ENCODE measurements around the gene WASF3.

The WASF3 gene

DNA sequence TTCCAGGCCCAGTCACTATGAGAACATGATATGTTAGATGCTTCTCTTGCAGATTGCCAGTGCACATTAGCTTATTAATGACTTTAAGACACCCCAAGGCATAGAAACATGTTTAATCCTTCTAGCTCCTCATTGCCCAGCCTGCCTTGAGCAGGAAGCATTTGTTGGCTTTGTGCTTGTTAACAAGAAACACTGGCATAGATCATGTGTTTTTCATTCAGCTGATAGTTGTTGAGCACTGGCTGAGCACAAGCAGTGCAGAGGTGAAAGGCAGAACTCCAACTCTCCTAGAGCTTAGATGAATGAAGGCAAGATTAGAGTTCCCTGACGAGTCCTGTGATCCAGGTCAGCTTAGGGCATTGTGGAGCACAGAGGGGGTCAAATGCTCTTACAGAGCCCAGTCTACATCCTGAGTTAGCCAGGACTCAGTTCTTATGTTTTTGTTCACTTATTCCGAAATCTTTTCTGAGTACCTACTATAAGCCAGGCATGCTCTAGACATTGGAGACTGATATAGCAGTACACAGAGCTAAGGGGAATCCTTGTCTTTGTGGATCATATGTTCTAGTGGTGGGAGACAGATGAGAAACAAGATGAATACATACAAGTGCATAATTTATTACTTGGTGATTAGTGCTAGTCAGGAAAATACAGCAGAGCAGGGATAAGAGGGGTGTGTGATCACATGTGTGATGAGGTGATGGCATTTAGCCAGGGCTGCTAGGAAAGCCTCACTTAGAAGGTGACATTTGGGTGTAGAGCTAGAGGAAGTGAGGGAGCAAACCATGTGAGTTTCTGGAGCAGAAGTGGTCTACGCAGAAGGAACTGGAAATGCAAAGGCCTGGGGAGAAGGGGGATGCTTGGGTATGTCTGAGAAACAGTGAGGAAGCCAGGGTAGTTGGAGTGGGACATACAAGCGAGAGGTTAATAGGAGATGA is 101.2 kb downstream of the WASF3 start:
- no peaks in the 10 kb centered on the region for H3K9me3 ChIP-seq (ENCODE audit: control insufficient read depth, low read length)
- H3K4me3 ChIP-seq (ENCODE audit: extremely low read depth, insufficient read depth, low read length, poor library complexity, severe bottlenecking): no peak overlapping the region
- WGBS, 2 experiments (ENCODE audit: insufficient coverage in 2 of 2): 89 to 96% methylated on average over 3 to 4 of the region's 4 CpGs
- H3K4me1 ChIP-seq (ENCODE audit: control insufficient read depth, insufficient read depth, low read length, poor library complexity, severe bottlenecking): peaks cover 4% of the 10 kb centered on the region
- H3K27ac ChIP-seq (ENCODE audit: low read depth, low read length, severe bottlenecking): no peak overlapping the region
- H3K36me3 ChIP-seq (ENCODE audit: control insufficient read depth, insufficient read depth, low read length): no peaks in the 10 kb centered on the region

DNA sequence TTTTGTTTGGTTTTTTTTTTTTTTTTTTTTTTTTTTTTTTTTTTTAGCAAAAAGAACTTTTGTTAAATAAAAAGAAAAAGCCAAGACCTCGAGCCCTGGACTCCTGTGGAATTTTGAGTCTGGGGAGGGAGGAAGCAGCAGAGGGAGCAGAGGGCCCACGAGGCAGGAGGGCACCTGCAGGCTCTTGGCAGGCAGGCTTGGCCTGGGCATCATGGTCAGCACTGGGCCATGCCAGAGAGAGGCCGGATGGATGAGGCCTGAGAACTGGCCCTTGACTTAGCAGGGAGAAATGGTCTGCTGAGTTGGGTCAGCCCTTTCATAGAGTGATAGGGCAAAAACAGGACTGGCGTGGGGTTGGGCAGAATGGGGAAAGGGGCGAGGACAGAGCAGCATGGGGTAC is 102.7 kb downstream of the WASF3 start:
- Histone ChIP-seq H3K9me3 (ENCODE audit: control insufficient read depth, low read length) (no peaks in the 10 kb centered on the region), H3K36me3 (ENCODE audit: control insufficient read depth, insufficient read depth, low read length) (no peaks in the 10 kb centered on the region), H3K27ac (ENCODE audit: low read depth, low read length, severe bottlenecking) (no peak overlapping the region), H3K4me3 (ENCODE audit: extremely low read depth, insufficient read depth, low read length, poor library complexity, severe bottlenecking) (no peak overlapping the region), H3K4me1 (ENCODE audit: control insufficient read depth, insufficient read depth, low read length, poor library complexity, severe bottlenecking) (peaks cover 4% of the 10 kb centered on the region)
- 81 to 93% methylated on average over 4 to 5 of the region's 5 CpGs for WGBS, 2 experiments (ENCODE audit: insufficient coverage in 2 of 2)

DNA sequence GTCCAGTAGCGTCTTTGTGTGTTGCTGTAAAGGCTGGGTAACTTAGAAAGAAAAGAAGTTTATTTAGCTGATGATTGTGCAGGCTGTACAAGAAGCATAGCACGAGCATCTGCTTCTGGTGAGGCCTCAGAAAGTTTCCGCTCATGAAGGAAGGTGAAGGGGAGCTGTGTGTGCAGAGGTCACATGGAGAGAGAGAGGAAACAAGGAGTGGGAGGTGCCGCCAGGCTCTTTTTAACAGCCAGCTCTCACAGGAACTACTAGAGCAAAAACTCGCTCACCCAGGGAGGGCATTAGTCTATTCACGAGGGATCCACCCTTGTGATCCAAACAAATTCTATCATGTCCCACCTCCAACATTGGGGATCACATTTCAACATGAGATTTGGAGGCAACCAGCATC is 103.3 kb downstream of the WASF3 start:
- no peak overlapping the region for H3K4me3 ChIP-seq (ENCODE audit: extremely low read depth, insufficient read depth, low read length, poor library complexity, severe bottlenecking)
- peaks cover 4% of the 10 kb centered on the region for H3K4me1 ChIP-seq (ENCODE audit: control insufficient read depth, insufficient read depth, low read length, poor library complexity, severe bottlenecking)
- H3K36me3 ChIP-seq (ENCODE audit: control insufficient read depth, insufficient read depth, low read length): no peaks in the 10 kb centered on the region
- no peaks in the 10 kb centered on the region for H3K9me3 ChIP-seq (ENCODE audit: control insufficient read depth, low read length)
- H3K27ac ChIP-seq (ENCODE audit: low read depth, low read length, severe bottlenecking): no peak overlapping the region
- 84 to 88% methylated on average over 3 to 5 of the region's 6 CpGs for WGBS, 2 experiments (ENCODE audit: insufficient coverage in 2 of 2)

DNA sequence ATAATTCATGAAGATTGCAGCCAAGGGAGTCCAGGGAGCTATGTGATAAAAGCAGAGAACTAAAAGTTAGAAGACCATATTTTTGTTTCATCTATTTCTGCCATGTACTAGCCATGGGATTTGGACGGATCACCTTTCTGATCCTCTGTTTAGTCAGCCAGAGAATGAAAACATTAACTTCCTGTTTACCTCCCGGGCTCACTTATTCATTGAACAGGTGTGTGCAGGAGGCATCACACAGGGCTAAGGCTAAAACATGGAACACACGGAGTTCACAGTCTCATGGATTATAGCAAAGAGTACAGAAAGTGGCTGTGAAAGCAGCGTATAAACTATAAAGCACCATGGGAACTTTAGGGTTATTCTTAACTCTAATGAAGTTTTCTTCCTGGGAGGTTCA is 106.3 kb downstream of the WASF3 start:
- WGBS, 2 experiments (ENCODE audit: insufficient coverage in 2 of 2): 63 to 96% methylated on average over 2 to 4 of the region's 4 CpGs
- Histone ChIP-seq H3K4me1 (ENCODE audit: control insufficient read depth, insufficient read depth, low read length, poor library complexity, severe bottlenecking) (no peaks in the 10 kb centered on the region), H3K36me3 (ENCODE audit: control insufficient read depth, insufficient read depth, low read length) (no peaks in the 10 kb centered on the region), H3K9me3 (ENCODE audit: control insufficient read depth, low read length) (no peaks in the 10 kb centered on the region), H3K4me3 (ENCODE audit: extremely low read depth, insufficient read depth, low read length, poor library complexity, severe bottlenecking) (no peak overlapping the region), H3K27ac (ENCODE audit: low read depth, low read length, severe bottlenecking) (no peak overlapping the region)

DNA sequence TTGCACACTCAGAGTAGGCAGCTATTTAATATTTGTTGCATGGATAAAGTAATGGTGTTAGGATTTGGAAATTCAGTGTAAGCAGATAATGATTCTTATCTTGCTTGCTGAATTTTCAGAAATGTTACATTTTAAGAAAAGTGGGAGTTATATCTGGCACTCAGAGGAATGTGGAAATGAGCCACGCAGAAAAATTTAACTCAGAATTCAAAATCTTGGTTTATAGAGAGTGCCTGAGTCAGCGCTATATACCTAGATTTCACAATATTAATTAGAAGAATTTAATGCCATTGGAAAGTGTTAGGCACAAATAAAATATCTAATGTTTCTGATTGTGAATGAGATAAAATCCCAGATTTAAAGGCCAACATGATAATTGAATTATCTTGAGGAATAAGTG is 106.8 kb downstream of the WASF3 start:
- Histone ChIP-seq H3K27ac (ENCODE audit: low read depth, low read length, severe bottlenecking) (no peak overlapping the region), H3K36me3 (ENCODE audit: control insufficient read depth, insufficient read depth, low read length) (no peaks in the 10 kb centered on the region), H3K9me3 (ENCODE audit: control insufficient read depth, low read length) (no peaks in the 10 kb centered on the region), H3K4me3 (ENCODE audit: extremely low read depth, insufficient read depth, low read length, poor library complexity, severe bottlenecking) (no peak overlapping the region), H3K4me1 (ENCODE audit: control insufficient read depth, insufficient read depth, low read length, poor library complexity, severe bottlenecking) (no peaks in the 10 kb centered on the region)
- WGBS, 2 experiments (ENCODE audit: insufficient coverage in 2 of 2): no CpG with 5 or more reads among the region's 2 CpGs

DNA sequence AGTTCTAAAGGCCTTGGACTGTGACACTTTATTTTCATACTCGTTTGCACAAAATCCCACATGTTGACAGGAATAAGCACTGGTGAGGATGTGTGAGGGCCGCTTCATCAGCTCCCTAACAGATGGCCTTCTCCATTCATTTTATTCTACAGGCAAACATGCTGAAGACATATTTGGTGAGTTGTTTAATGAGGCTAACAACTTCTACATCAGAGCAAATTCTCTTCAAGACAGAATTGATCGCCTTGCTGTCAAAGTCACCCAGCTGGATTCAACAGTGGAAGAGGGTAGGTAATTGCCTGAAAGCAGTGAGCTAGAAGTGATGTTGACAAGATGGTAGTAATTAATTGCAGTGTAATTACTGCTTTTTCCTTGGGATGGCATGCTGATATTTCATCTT is 107.4 kb downstream of the WASF3 start:
- Histone ChIP-seq H3K36me3 (ENCODE audit: control insufficient read depth, insufficient read depth, low read length) (no peaks in the 10 kb centered on the region), H3K4me3 (ENCODE audit: extremely low read depth, insufficient read depth, low read length, poor library complexity, severe bottlenecking) (no peak overlapping the region), H3K9me3 (ENCODE audit: control insufficient read depth, low read length) (no peaks in the 10 kb centered on the region), H3K4me1 (ENCODE audit: control insufficient read depth, insufficient read depth, low read length, poor library complexity, severe bottlenecking) (no peaks in the 10 kb centered on the region), H3K27ac (ENCODE audit: low read depth, low read length, severe bottlenecking) (no peak overlapping the region)
- 89% methylated on average over 1 of the region's 3 CpGs; no CpG with 5 or more reads in 1 of the 2 experiments for WGBS, 2 experiments (ENCODE audit: insufficient coverage in 2 of 2)

DNA sequence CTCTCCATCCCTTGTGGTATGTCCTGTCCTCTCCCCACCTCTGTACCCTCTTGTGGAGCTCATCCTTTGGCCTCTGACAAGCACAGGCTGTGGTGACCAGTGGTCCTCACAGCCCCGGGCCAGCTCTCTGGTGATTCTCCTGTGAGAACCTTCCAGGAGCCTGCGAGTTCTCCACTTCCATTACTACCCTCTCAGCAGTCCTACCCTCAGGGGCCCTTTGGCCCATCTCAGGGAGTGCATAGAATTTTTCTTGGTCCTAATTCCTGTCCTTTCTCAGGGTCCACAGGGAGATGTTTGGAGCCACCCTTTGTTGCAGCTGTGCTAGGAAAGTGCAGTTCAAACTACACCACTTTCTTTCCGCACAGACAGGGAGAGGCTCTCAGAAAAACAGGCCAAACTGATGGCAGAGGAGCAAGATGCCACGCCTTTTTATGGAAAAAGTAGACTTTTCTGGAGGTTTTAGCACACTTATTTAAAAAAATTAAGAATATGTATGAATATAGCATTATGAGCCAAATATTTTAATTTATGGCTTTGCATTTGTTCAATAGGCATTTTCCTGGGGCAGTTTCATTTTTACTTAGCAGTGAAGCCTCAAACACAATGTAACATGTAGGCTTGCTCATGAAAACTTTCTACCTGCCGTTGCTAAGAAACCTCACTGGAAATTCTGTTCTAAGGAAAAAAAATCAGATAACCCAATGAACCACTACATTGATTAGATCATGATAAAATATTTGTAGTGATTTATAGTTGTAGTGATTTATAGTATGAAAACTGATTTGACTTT is 111.1 kb downstream of the WASF3 start:
- Histone ChIP-seq H3K4me1 (ENCODE audit: control insufficient read depth, insufficient read depth, low read length, poor library complexity, severe bottlenecking) (no peaks in the 10 kb centered on the region), H3K9me3 (ENCODE audit: control insufficient read depth, low read length) (no peaks in the 10 kb centered on the region), H3K4me3 (ENCODE audit: extremely low read depth, insufficient read depth, low read length, poor library complexity, severe bottlenecking) (no peak overlapping the region), H3K27ac (ENCODE audit: low read depth, low read length, severe bottlenecking) (no peak overlapping the region), H3K36me3 (ENCODE audit: control insufficient read depth, insufficient read depth, low read length) (no peaks in the 10 kb centered on the region)
- 89 to 100% methylated on average over 3 of the region's 5 CpGs for WGBS, 2 experiments (ENCODE audit: insufficient coverage in 2 of 2)

DNA sequence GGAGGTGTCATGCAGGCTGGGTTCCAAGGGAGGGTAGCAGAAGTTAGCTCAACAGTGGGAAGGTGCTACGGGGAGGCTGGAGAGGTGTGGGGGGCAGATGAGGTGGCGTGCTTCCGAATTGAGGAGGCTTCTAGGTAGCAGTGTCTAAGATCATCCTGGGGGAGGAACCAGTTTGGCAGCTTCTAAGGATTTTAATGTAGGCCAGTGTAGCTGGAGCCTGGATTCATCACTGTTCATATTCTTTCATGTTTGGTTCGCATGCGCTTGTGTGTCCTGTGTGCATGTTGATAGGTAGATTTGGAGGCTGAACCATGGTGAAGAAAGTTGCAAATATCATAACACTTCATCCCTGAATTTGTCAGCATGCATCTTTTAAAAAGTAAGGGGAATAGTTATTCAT is 116.4 kb downstream of the WASF3 start:
- H3K27ac ChIP-seq (ENCODE audit: low read depth, low read length, severe bottlenecking): no peak overlapping the region
- WGBS, 2 experiments (ENCODE audit: insufficient coverage in 2 of 2): 92 to 94% methylated on average over 3 of the region's 5 CpGs
- H3K36me3 ChIP-seq (ENCODE audit: control insufficient read depth, insufficient read depth, low read length): peaks cover 4% of the 10 kb centered on the region
- H3K4me3 ChIP-seq (ENCODE audit: extremely low read depth, insufficient read depth, low read length, poor library complexity, severe bottlenecking): no peak overlapping the region
- no peaks in the 10 kb centered on the region for H3K9me3 ChIP-seq (ENCODE audit: control insufficient read depth, low read length)
- peaks cover 2% of the 10 kb centered on the region for H3K4me1 ChIP-seq (ENCODE audit: control insufficient read depth, insufficient read depth, low read length, poor library complexity, severe bottlenecking)

DNA sequence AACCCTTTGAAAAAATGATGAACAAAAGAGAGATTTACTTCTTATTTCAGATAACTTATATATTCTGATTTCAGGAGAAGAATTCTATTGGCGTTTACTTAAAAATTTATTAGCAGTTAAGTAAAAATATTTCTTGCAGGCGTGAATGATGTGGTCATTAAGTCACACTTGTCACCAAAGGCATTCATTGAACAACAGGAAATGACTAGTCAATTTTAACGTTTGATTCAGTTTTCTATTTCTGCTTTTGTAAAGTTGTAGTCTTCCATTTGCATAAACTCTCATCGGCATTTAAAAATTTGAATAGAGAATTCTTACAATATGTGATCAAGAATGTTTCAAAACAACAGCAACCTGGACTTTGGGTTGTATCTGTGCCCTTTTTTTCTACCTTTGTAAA is 119.7 kb downstream of the WASF3 start:
- Histone ChIP-seq H3K4me1 (ENCODE audit: control insufficient read depth, insufficient read depth, low read length, poor library complexity, severe bottlenecking) (peaks cover 18% of the 10 kb centered on the region), H3K36me3 (ENCODE audit: control insufficient read depth, insufficient read depth, low read length) (peaks cover 18% of the 10 kb centered on the region), H3K27ac (ENCODE audit: low read depth, low read length, severe bottlenecking) (no peak overlapping the region), H3K9me3 (ENCODE audit: control insufficient read depth, low read length) (no peaks in the 10 kb centered on the region), H3K4me3 (ENCODE audit: extremely low read depth, insufficient read depth, low read length, poor library complexity, severe bottlenecking) (no peak overlapping the region)
- 100% methylated on average over 1 of the region's 4 CpGs; no CpG with 5 or more reads in 1 of the 2 experiments for WGBS, 2 experiments (ENCODE audit: insufficient coverage in 2 of 2)

DNA sequence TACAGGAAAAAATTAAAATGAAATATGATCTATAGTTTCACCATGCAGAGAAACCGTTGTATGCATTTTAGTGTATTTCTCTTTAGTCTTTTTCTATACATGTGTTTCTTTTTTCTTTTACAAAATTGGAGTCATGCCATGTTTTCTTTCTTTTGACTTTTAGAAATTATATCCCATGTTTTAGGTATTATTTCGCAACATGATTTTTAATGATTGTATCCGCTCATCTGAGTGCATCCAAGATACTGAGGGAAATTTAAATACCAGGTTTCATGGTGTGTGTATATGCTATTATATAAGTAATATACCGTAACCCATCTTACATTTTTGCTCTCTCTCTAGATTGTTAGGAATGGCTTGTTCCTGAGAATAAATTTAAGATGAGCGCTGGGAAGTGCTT is 120.8 kb downstream of the WASF3 start:
- peaks cover 28% of the 10 kb centered on the region for H3K36me3 ChIP-seq (ENCODE audit: control insufficient read depth, insufficient read depth, low read length)
- no peak overlapping the region for H3K27ac ChIP-seq (ENCODE audit: low read depth, low read length, severe bottlenecking)
- H3K9me3 ChIP-seq (ENCODE audit: control insufficient read depth, low read length): no peaks in the 10 kb centered on the region
- no peak overlapping the region for H3K4me3 ChIP-seq (ENCODE audit: extremely low read depth, insufficient read depth, low read length, poor library complexity, severe bottlenecking)
- H3K4me1 ChIP-seq (ENCODE audit: control insufficient read depth, insufficient read depth, low read length, poor library complexity, severe bottlenecking): peaks cover 18% of the 10 kb centered on the region
- WGBS, 2 experiments (ENCODE audit: insufficient coverage in 2 of 2): 100% methylated on average over 1 of the region's 5 CpGs; no CpG with 5 or more reads in 1 of the 2 experiments
